GM19193 (cell line): Measurements from ENCODE around the gene SPPL3.

Source experiments
- POLR2A ChIP-seq: IDR thresholded peaks from 4 replicates; pipeline ENCODE4 v1.6.1; 2011; ENCODE audit not compliant: insufficient read depth, insufficient read length; ENCODE audit errors: extremely low read depth

Gene SPPL3

DNA sequence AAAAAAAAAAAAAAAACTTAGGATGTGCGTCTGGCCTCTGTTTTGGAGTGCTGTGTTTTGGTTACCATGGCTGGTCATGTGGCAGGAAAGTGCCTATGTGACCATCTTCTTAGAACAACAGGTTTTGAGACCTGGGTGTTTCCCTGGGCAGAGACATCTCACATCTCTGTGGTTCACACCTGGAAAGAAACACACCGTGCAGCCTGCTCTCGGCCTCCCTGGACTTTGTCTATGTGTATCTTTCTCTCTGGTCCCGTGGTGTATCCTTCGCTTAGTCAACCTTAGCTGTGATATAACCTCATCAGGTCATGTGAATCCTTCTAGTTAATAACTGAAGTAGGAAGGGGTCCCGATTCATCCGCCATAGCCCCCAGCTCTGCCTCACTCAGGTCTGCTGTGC lies 155.9 kb downstream of the SPPL3 start:
- TF ChIP-seq POLR2A = no peak

- TF ChIP-seq POLR2A = no peak
These were observed 159.2 kb downstream of the SPPL3 start for GRCh38 chr12:120744922-120745493.

- TF ChIP-seq POLR2A = no peak
These were observed 162.4 kb downstream of the SPPL3 start for GRCh38 chr12:120741476-120742421.

- TF ChIP-seq POLR2A = no peak
These were observed 163.3 kb downstream of the SPPL3 start for GRCh38 chr12:120740871-120741270.

GRCh38 chr12:120739821-120740613 lies 164.1 kb downstream of the SPPL3 start:
- TF ChIP-seq POLR2A = no peak

DNA sequence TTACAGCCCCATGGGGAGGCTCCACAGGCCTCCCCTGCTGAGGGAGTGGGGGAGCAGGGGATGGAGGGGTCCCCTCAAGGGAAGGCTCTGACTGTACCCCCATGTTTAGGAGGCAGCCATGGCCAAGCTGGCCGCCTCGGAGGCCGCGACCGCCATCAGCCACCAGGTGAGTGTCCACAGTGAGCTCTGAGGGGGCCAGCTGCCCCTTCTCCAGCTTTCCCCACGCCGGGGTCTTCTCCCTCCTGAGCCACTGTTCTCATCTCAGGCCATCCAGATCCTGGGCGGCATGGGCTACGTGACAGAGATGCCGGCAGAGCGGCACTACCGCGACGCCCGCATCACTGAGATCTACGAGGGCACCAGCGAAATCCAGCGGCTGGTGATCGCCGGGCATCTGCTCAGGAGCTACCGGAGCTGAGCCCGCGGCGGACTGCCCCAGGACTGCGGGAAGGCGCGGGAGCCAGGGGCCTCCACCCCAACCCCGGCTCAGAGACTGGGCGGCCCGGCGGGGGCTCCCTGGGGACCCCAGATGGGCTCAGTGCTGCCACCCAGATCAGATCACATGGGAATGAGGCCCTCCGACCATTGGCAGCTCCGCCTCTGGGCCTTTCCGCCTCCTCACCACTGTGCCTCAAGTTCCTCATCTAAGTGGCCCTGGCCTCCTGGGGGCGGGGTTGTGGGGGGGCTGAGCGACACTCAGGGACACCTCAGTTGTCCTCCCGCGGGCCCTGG lies 165.0 kb downstream of the SPPL3 start:
- TF ChIP-seq POLR2A = no peak

DNA sequence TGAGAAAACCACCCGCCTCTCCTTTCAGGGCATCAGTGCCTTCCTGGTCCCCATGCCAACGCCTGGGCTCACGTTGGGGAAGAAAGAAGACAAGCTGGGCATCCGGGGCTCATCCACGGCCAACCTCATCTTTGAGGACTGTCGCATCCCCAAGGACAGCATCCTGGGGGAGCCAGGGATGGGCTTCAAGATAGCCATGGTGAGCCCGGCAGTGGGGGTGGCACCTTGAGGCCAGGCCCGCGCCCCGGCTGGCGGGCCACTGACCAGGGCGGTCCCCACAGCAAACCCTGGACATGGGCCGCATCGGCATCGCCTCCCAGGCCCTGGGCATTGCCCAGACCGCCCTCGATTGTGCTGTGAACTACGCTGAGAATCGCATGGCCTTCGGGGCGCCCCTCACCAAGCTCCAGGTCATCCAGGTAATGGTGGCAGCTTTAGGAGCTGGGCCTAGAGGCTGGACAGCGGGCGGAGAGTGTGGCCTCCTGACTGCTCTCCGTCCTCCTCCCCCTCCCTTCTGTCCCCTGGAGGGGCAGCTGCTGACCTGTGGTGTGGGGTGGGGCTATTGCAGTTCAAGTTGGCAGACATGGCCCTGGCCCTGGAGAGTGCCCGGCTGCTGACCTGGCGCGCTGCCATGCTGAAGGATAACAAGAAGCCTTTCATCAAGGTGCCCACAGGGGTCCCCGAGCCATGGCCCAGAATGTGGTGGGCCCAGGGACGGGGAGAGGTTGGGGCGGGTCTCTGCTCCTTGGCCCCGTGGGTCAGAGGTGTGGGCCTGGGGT lies 165.7 kb downstream of the SPPL3 start:
- TF ChIP-seq POLR2A = no peak

GRCh38 chr12:120737557-120738251 lies 166.5 kb downstream of the SPPL3 start:
- TF ChIP-seq POLR2A = no peak

DNA sequence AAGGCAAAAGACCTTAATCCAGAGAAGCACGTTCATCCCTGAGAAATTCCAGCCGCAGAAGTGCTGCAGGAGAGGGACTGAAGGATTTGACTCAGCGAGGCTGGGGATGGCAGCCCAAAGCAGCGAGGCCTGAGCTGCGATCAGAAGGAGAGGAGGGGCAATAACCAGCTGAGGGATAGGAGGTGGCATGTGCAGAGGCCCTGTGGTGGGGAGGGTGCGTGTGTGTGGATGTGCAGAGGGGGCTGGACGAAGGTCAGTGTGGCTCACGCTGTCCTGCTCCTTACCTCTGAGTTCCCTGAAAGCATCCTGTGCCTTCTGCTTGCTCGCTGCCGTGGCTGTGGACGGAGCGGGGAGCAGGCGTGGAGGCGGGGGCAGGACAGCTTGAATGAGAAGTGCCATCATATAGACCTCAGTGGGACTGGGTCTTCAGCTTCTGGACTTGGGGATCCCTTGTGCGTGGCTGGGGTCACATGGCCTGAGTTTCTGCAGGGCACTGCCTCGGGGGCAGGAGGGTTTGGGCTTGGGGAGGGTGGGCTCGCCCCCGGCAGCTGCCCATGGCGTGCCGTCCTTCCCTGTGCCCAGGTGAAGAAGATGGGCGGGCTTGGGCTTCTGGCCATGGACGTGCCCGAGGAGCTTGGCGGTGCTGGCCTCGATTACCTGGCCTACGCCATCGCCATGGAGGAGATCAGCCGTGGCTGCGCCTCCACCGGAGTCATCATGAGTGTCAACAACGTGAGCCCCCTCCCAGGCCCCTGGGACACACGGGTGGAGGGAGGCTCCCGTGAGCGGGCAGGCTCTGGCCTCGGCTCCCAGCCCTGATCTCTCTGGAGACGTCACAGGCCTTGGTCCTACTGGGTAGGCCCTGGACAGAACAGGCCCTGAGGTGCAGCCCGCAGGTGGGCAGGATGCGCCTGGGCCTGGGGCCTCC lies 167.5 kb downstream of the SPPL3 start:
- TF ChIP-seq POLR2A = no peak

GRCh38 chr12:120735181-120735580 lies 169.0 kb downstream of the SPPL3 start:
- no peak for TF ChIP-seq POLR2A

GRCh38 chr12:120734210-120734609 lies 169.9 kb downstream of the SPPL3 start:
- TF ChIP-seq POLR2A = no peak

- TF ChIP-seq POLR2A = no peak
These were observed 170.6 kb downstream of the SPPL3 start for GRCh38 chr12:120733574-120733973.

DNA sequence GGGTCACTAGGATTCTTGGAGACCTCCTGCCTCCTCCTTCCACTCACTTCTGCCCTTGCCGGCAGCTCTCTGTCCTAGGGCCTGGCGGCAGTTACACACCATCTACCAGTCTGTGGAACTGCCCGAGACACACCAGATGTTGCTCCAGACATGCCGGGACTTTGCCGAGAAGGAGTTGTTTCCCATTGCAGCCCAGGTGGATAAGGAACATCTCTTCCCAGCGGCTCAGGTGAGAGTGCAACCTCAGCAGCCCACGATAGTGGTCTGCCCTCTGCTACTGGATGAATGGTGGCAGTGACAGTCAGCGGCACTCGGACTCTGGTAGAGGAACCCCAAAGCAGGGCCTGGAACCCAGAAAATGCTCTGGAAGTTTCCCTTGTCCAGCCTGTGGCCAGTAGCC lies 177.2 kb downstream of the SPPL3 start:
- TF ChIP-seq POLR2A = no peak

DNA sequence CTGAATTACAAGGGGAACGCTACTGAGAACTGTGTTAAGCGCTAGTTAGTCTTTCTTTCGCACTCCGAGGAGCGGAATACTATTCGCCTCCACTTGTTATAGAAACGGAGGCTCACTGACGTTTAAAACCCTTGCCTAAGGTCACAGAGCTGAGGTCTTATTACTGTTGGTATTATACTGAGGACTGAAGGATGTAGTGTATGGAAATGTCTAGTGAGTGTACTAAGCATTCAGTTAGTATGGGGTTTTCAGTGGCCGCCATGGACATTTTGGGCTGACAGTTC lies 177.7 kb downstream of the SPPL3 start:
- no peak for TF ChIP-seq POLR2A
